HepG2 (cell line): ENCODE results near the gene NECAB2. TPM values are rescaled to one million over a fixed set of nuclear protein-coding genes. Genes with fewer than 3 reads are reported as not detected.

Source experiments
- ETS1 ChIP-seq: sonication (generic); formaldehyde crosslinking; IDR thresholded peaks from 2 replicates; pipeline ENCODE4 v1.4.0; 2020; ENCODE audit warnings: missing genetic modification reagents
- HNF4G ChIP-seq, 2 experiments: sonication (generic) in 1 of 2; formaldehyde crosslinking in 1 of 2; IDR thresholded peaks; 2 replicates each; pipeline versions ENCODE4 v1.4.0 to v1.6.1; 2011 to 2020; ENCODE audit warnings: borderline replicate concordance in 2 of 2, low read depth in 2 of 2, mild to moderate bottlenecking in 2 of 2, low read length in 1 of 2, missing genetic modification reagents in 1 of 2, moderate library complexity in 1 of 2
- KAT7 ChIP-seq: IDR thresholded peaks from 2 replicates; pipeline ENCODE4 v1.6.1; 2018; ENCODE audit warnings: borderline replicate concordance, missing compliant biosample characterization
- RXRB ChIP-seq: IDR thresholded peaks from 2 replicates; pipeline ENCODE4 v1.6.1; 2016; ENCODE audit warnings: borderline replicate concordance, missing genetic modification reagents, missing compliant biosample characterization
- SCMH1 ChIP-seq: sonication (generic); formaldehyde crosslinking; IDR thresholded peaks from 2 replicates; pipeline ENCODE4 v1.9.0; 2021; ENCODE audit warnings: missing genetic modification reagents, mild to moderate bottlenecking, borderline replicate concordance
- SOX6 ChIP-seq, 2 experiments: fragments of 450-650 bp in 1 of 2; sonication (generic) in 1 of 2; formaldehyde crosslinking in 1 of 2; IDR thresholded peaks; 2 replicates each; pipeline versions ENCODE4 v1.4.0 to v1.6.1; 2017 to 2020; ENCODE audit warnings: antibody characterized with exemption in 1 of 2, mild to moderate bottlenecking in 1 of 2, missing genetic modification reagents in 1 of 2
- SP2 ChIP-seq: sonication (generic); formaldehyde crosslinking; IDR thresholded peaks from 2 replicates; pipeline ENCODE4 v1.5.1; 2020; ENCODE audit warnings: mild to moderate bottlenecking, missing genetic modification reagents
- TRIM22 ChIP-seq: fragments of 450-650 bp; IDR thresholded peaks from 2 replicates; pipeline ENCODE4 v1.6.1; 2017
- ZGPAT ChIP-seq: IDR thresholded peaks from 2 replicates; pipeline ENCODE4 v1.6.1; 2016; ENCODE audit warnings: mild to moderate bottlenecking
- ZNF101 ChIP-seq: sonication (generic); formaldehyde crosslinking; IDR thresholded peaks from 2 replicates; pipeline ENCODE4 v1.4.0; 2020; ENCODE audit warnings: mild to moderate bottlenecking, low read depth, missing genetic modification reagents, borderline replicate concordance
- ZNF512B ChIP-seq: sonication (generic); formaldehyde crosslinking; IDR thresholded peaks from 2 replicates; pipeline ENCODE4 v1.5.1; 2020; ENCODE audit warnings: missing genetic modification reagents, mild to moderate bottlenecking, borderline replicate concordance
- ZNF562 ChIP-seq: sonication (generic); formaldehyde crosslinking; IDR thresholded peaks from 2 replicates; pipeline ENCODE4 v1.8.0; 2022; ENCODE audit warnings: missing genetic modification reagents, borderline replicate concordance
- polyA plus RNA-seq, 8 experiments: library from polyadenylated mRNA; depleted of rRNA in 3 of 8; stranded (reverse) in 7 of 8; unstranded in 1 of 8; fragments of >200 nt; fragmentation: Illumina TruSeq in 4 of 8; extraction: Trizol in 4 of 8; gene quantifications; 2 replicates each; pipeline versions ENCODE4 v1.2.1 to v1.2.3, GENCODE V29; 2011 to 2016; ENCODE audit warnings: low read depth in 4 of 8, missing spikeins in 1 of 8, mixed read lengths in 1 of 8; ENCODE audit not compliant: insufficient read depth in 1 of 8
- total RNA-seq, 5 experiments: library from RNA; depleted of rRNA; stranded (reverse); fragments of >200 nt; fragmentation: Illumina TruSeq; extraction: Trizol; gene quantifications; 2 replicates each; pipeline ENCODE4 v1.2.3, GENCODE V29; 2016; ENCODE audit warnings: low read depth in 1 of 5
- TF ChIP-seq, protein P1 (sequence below): sonication (generic); formaldehyde crosslinking; IDR thresholded peaks from 2 replicates; pipeline ENCODE4 v1.4.0; 2020; ENCODE audit warnings: missing genetic modification reagents

Gene NECAB2
- total and polyA plus RNA-seq, 2 of the 13 experiments (the other 11 are each of a cell fraction or from before 2014, with no cell fraction given) = 0.21 to 0.49 TPM

- TF ChIP-seq, protein P1, sequence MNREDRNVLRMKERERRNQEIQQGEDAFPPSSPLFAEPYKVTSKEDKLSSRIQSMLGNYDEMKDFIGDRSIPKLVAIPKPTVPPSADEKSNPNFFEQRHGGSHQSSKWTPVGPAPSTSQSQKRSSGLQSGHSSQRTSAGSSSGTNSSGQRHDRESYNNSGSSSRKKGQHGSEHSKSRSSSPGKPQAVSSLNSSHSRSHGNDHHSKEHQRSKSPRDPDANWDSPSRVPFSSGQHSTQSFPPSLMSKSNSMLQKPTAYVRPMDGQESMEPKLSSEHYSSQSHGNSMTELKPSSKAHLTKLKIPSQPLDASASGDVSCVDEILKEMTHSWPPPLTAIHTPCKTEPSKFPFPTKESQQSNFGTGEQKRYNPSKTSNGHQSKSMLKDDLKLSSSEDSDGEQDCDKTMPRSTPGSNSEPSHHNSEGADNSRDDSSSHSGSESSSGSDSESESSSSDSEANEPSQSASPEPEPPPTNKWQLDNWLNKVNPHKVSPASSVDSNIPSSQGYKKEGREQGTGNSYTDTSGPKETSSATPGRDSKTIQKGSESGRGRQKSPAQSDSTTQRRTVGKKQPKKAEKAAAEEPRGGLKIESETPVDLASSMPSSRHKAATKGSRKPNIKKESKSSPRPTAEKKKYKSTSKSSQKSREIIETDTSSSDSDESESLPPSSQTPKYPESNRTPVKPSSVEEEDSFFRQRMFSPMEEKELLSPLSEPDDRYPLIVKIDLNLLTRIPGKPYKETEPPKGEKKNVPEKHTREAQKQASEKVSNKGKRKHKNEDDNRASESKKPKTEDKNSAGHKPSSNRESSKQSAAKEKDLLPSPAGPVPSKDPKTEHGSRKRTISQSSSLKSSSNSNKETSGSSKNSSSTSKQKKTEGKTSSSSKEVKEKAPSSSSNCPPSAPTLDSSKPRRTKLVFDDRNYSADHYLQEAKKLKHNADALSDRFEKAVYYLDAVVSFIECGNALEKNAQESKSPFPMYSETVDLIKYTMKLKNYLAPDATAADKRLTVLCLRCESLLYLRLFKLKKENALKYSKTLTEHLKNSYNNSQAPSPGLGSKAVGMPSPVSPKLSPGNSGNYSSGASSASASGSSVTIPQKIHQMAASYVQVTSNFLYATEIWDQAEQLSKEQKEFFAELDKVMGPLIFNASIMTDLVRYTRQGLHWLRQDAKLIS (CRISPR knock-in tag) = no peak
- TF ChIP-seq KAT7 = no peak
- peak; percentile 61; the same call in 1 of the 2 replicates for TF ChIP-seq ZNF512B (CRISPR knock-in tag)
- TF ChIP-seq SOX6 (IDR thresholded peaks at IDR 0.05) = no peak
- peak; percentile 65 for TF ChIP-seq SOX6 (CRISPR knock-in tag; IDR thresholded peaks at IDR 0.05)
- TF ChIP-seq ZNF101 (CRISPR knock-in tag) = no peak
- peak; percentile 56; the same call in 1 of the 2 replicates for TF ChIP-seq RXRB (CRISPR knock-in tag)
- TF ChIP-seq SCMH1 (CRISPR knock-in tag) = no peak
- no peak for TF ChIP-seq ZNF562 (CRISPR knock-in tag)
- TF ChIP-seq ZGPAT (CRISPR knock-in tag) = 0 out of 2 replicates have a peak, but pooled peaks have one; percentile 27
- no peak for TF ChIP-seq TRIM22
- TF ChIP-seq ETS1 = no peak
- no peak for TF ChIP-seq HNF4G (IDR thresholded peaks at IDR 0.05; ENCODE audit: borderline replicate concordance, low read depth, low read length)
- TF ChIP-seq HNF4G (CRISPR knock-in tag; IDR thresholded peaks at IDR 0.05; ENCODE audit: borderline replicate concordance, low read depth) = no peak
- TF ChIP-seq SP2 (CRISPR knock-in tag) = peak; percentile 30; the same call in 1 of the 2 replicates
Measured at GRCh38 chr16:83937922-83938885, 29.8 kb upstream of the NECAB2 start (continued).
